ENCODE measurements around the gene NRL. TPM values are rescaled to one million over a fixed set of nuclear protein-coding genes. Genes with fewer than 3 reads are reported as not detected.

The NRL gene
- total RNA-seq, 1 donor from 2014 or later, result 0.48 TPM

GRCh38 chr14:24087004-24087403 is 27.7 kb downstream of the NRL start:
- Histone ChIP-seq H2AFZ (ENCODE audit: low read depth, low read length) (no peak overlapping the region), H3K79me2 (ENCODE audit: insufficient read depth, low read length) (no peaks in the 10 kb centered on the region), H3K27me3 (ENCODE audit: insufficient read depth, low read length) (peaks cover 18% of the 10 kb centered on the region), H3K9ac (ENCODE audit: low read length) (no peak overlapping the region), H3K4me3 (ENCODE audit: insufficient read depth, low read depth, low read length) (no peak overlapping the region), H3K4me2 (ENCODE audit: low read length) (no peak overlapping the region), H4K20me1 (ENCODE audit: insufficient read depth, low read length) (no peaks in the 10 kb centered on the region), H3K27ac (ENCODE audit: low read depth, low read length) (no peak overlapping the region), H3K36me3 (ENCODE audit: insufficient read depth, low read length) (no peaks in the 10 kb centered on the region), H3K9me3 (ENCODE audit: insufficient read depth, low read depth, low read length) (no peaks in the 10 kb centered on the region), H3K4me1 (ENCODE audit: insufficient read depth, low read length) (no peaks in the 10 kb centered on the region)
- Mint-ChIP-seq H3K27me3 (ENCODE audit: low read depth, unreplicated experiment) (peaks cover 49% of the 10 kb centered on the region), H3K36me3 (ENCODE audit: low read depth, unreplicated experiment) (no peaks in the 10 kb centered on the region), H3K4me3 (ENCODE audit: unreplicated experiment) (no peak overlapping the region), H3K4me1 (ENCODE audit: low read depth, unreplicated experiment) (no peaks in the 10 kb centered on the region), H3K9me3 (ENCODE audit: unreplicated experiment) (no peaks in the 10 kb centered on the region), H3K27ac (ENCODE audit: unreplicated experiment) (no peak overlapping the region)
- no peak for DNase-seq (ENCODE audit: low read depth)
- TF ChIP-seq EZH2 (IDR thresholded peaks at IDR 0.05; ENCODE audit: insufficient read depth, low read length), result no peak
- no peak for TF ChIP-seq CTCF (IDR thresholded peaks at IDR 0.05; ENCODE audit: insufficient read depth, low read depth, low read length)
- FAIRE-seq, result no peak

- H3K9me3 Mint-ChIP-seq (ENCODE audit: unreplicated experiment), result no peaks in the 10 kb centered on the region
- TF ChIP-seq EZH2 (IDR thresholded peaks at IDR 0.05; ENCODE audit: insufficient read depth, low read length), result no peak
- TF ChIP-seq CTCF (IDR thresholded peaks at IDR 0.05; ENCODE audit: insufficient read depth, low read depth, low read length), result no peak
- DNase-seq (ENCODE audit: low read depth), result no peak
- H3K9me3 ChIP-seq (ENCODE audit: insufficient read depth, low read depth, low read length), result no peaks in the 10 kb centered on the region
- H3K27me3 ChIP-seq (ENCODE audit: insufficient read depth, low read length), result peaks cover 20% of the 10 kb centered on the region
- no peak overlapping the region for H3K4me3 Mint-ChIP-seq (ENCODE audit: unreplicated experiment)
- H3K4me1 ChIP-seq (ENCODE audit: insufficient read depth, low read length), result peaks cover 3% of the 10 kb centered on the region
- H3K9ac ChIP-seq (ENCODE audit: low read length), result no peak overlapping the region
- no peaks in the 10 kb centered on the region for H3K36me3 Mint-ChIP-seq (ENCODE audit: low read depth, unreplicated experiment)
- no peak overlapping the region for H2AFZ ChIP-seq (ENCODE audit: low read depth, low read length)
- H3K36me3 ChIP-seq (ENCODE audit: insufficient read depth, low read length), result no peaks in the 10 kb centered on the region
- peaks cover 52% of the 10 kb centered on the region for H3K27me3 Mint-ChIP-seq (ENCODE audit: low read depth, unreplicated experiment)
- H3K4me3 ChIP-seq (ENCODE audit: insufficient read depth, low read depth, low read length), result no peak overlapping the region
- no peaks in the 10 kb centered on the region for H3K4me1 Mint-ChIP-seq (ENCODE audit: low read depth, unreplicated experiment)
- H3K27ac Mint-ChIP-seq (ENCODE audit: unreplicated experiment), result no peak overlapping the region
- H4K20me1 ChIP-seq (ENCODE audit: insufficient read depth, low read length), result no peaks in the 10 kb centered on the region
- H3K27ac ChIP-seq (ENCODE audit: low read depth, low read length), result no peak overlapping the region
- no peak overlapping the region for H3K4me2 ChIP-seq (ENCODE audit: low read length)
- no peaks in the 10 kb centered on the region for H3K79me2 ChIP-seq (ENCODE audit: insufficient read depth, low read length)
- FAIRE-seq, result no peak
Measured at GRCh38 chr14:24086193-24086955, 28.4 kb downstream of the NRL start.

- H3K9ac ChIP-seq (ENCODE audit: low read length), result no peak overlapping the region
- H4K20me1 ChIP-seq (ENCODE audit: insufficient read depth, low read length), result no peaks in the 10 kb centered on the region
- no peak overlapping the region for H3K4me3 ChIP-seq (ENCODE audit: insufficient read depth, low read depth, low read length)
- H3K36me3 ChIP-seq (ENCODE audit: insufficient read depth, low read length), result no peaks in the 10 kb centered on the region
- no peak for TF ChIP-seq EZH2 (IDR thresholded peaks at IDR 0.05; ENCODE audit: insufficient read depth, low read length)
- TF ChIP-seq CTCF (IDR thresholded peaks at IDR 0.05; ENCODE audit: insufficient read depth, low read depth, low read length), result no peak
- no peaks in the 10 kb centered on the region for H3K36me3 Mint-ChIP-seq (ENCODE audit: low read depth, unreplicated experiment)
- H3K79me2 ChIP-seq (ENCODE audit: insufficient read depth, low read length), result no peaks in the 10 kb centered on the region
- H3K4me1 Mint-ChIP-seq (ENCODE audit: low read depth, unreplicated experiment), result no peaks in the 10 kb centered on the region
- H3K4me2 ChIP-seq (ENCODE audit: low read length), result no peak overlapping the region
- DNase-seq (ENCODE audit: low read depth), result no peak
- H3K27me3 Mint-ChIP-seq (ENCODE audit: low read depth, unreplicated experiment), result peaks cover 59% of the 10 kb centered on the region
- FAIRE-seq, result no peak
- no peak overlapping the region for H3K27ac Mint-ChIP-seq (ENCODE audit: unreplicated experiment)
- H3K9me3 ChIP-seq (ENCODE audit: insufficient read depth, low read depth, low read length), result no peaks in the 10 kb centered on the region
- H3K27me3 ChIP-seq (ENCODE audit: insufficient read depth, low read length), result peaks cover 26% of the 10 kb centered on the region
- H3K4me1 ChIP-seq (ENCODE audit: insufficient read depth, low read length), result peaks cover 10% of the 10 kb centered on the region
- no peaks in the 10 kb centered on the region for H3K9me3 Mint-ChIP-seq (ENCODE audit: unreplicated experiment)
- H3K4me3 Mint-ChIP-seq (ENCODE audit: unreplicated experiment), result no peak overlapping the region
- no peak overlapping the region for H2AFZ ChIP-seq (ENCODE audit: low read depth, low read length)
- no peak overlapping the region for H3K27ac ChIP-seq (ENCODE audit: low read depth, low read length)
Measured at GRCh38 chr14:24085215-24085614, 29.5 kb downstream of the NRL start.
